Measurements from ENCODE around the gene PTGR3. TPM values are rescaled to one million over a fixed set of nuclear protein-coding genes. Genes with fewer than 3 reads are reported as not detected.
"Not testable (repeated sequence)": the region's sequence is repeated elsewhere in the genome, so short reads cannot be mapped to it uniquely, and the experiment has no call there.

The PTGR3 gene
- total RNA-seq, 6 experiments from 2014 or later, result 9.4 to 30.1 (median 19.8) TPM

DNA sequence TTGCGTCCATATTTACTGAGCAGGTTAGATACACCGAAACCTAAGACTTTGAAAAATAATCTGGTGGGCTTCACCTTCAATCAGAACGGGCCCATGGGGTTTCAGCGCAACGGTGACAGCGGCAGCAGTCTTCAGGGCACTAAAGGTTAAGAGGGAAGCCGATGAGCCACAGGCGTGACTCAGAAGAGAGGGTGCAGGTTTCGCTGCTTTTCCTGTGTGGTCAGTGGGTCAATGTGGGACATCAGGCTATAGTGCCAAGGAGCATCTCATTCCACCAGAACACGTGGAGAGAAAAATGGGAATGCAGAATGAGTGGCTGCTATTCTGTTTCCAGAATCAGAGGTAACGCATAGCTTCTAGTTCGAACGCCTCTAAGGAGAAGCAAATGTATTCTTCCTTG is 8.9 kb downstream of the PTGR3 start:
- WGBS (ENCODE audit: insufficient coverage, low coverage, low lambda C conversion rate, missing lambda C conversion rate), result 91% methylated on average over 13 of the region's 13 CpGs
- no peak for TF ChIP-seq POLR2A (IDR thresholded peaks at IDR 0.05)
- TF ChIP-seq, protein P1, sequence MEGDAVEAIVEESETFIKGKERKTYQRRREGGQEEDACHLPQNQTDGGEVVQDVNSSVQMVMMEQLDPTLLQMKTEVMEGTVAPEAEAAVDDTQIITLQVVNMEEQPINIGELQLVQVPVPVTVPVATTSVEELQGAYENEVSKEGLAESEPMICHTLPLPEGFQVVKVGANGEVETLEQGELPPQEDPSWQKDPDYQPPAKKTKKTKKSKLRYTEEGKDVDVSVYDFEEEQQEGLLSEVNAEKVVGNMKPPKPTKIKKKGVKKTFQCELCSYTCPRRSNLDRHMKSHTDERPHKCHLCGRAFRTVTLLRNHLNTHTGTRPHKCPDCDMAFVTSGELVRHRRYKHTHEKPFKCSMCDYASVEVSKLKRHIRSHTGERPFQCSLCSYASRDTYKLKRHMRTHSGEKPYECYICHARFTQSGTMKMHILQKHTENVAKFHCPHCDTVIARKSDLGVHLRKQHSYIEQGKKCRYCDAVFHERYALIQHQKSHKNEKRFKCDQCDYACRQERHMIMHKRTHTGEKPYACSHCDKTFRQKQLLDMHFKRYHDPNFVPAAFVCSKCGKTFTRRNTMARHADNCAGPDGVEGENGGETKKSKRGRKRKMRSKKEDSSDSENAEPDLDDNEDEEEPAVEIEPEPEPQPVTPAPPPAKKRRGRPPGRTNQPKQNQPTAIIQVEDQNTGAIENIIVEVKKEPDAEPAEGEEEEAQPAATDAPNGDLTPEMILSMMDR (IDR thresholded peaks at IDR 0.05), result no peak
- intact Hi-C loops (cut with DNase I), result no loop called here
- Histone ChIP-seq H3K27me3 (no peaks in the 10 kb centered on the region), H3K4me3 (no peak overlapping the region), H3K36me3 (peaks cover 0 to 8% (median 0%) of the 10 kb centered on the region in 4 donors), H3K4me1 (peaks cover 0 to 6% (median 0%) of the 10 kb centered on the region in 4 donors), H3K27ac (no peak overlapping the region), H3K9me3 (no peaks in the 10 kb centered on the region)
- DNase-seq, result no peak
- no peak for ATAC-seq

DNA sequence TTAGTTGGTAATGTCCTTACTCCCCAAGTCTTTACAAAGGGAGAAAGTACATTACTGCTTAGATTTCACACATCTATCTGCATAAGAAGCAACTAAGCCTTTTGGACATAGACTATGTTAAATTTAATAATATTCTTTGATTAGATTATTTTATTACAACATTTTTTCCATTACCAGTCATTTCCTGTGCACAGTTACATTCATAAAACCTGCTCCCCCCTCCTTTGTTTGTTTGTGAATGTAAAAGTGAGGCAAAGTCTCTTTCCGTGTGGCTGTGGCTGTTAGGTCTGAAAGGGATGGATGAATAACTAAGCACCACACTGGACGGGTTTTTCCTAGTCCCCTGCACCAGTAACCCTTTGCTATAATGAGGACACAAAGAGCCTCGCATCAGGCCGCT is 9.6 kb downstream of the PTGR3 start:
- DNase-seq, result no peak
- Histone ChIP-seq H3K36me3 (peaks cover 0 to 8% (median 0%) of the 10 kb centered on the region in 4 donors), H3K4me1 (peaks cover 0 to 2% (median 0%) of the 10 kb centered on the region in 4 donors), H3K4me3 (no peak overlapping the region), H3K27ac (no peak overlapping the region), H3K27me3 (no peaks in the 10 kb centered on the region), H3K9me3 (no peaks in the 10 kb centered on the region)
- WGBS (ENCODE audit: insufficient coverage, low coverage, low lambda C conversion rate, missing lambda C conversion rate), result 64% methylated on average over 3 of the region's 4 CpGs
- no peak for TF ChIP-seq POLR2A (IDR thresholded peaks at IDR 0.05)
- no peak for ATAC-seq
- intact Hi-C loops (cut with DNase I), result no loop called here

DNA sequence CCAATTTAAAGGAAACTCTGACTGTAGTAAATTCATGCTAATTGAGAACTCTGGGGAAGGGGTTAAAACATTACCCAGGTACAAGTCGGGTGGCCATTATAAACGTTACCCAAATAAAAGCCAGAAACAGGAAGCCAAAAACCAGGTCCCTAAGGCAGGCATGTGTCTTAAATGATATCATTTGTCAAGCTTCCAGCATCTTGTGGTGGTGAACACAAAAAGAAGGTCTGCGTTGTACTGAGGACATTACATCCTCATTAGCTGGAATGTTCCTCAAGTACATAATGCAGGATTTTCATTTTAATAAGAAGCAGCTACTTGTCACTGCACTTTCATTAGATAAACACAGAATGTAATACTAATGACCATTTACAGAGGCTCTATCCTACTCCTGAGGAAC is 10.9 kb downstream of the PTGR3 start:
- 30% methylated on average over 3 of the region's 3 CpGs for WGBS (ENCODE audit: insufficient coverage, low coverage, low lambda C conversion rate, missing lambda C conversion rate)
- ATAC-seq, result no peak
- intact Hi-C loops (cut with DNase I), result no loop called here

DNA sequence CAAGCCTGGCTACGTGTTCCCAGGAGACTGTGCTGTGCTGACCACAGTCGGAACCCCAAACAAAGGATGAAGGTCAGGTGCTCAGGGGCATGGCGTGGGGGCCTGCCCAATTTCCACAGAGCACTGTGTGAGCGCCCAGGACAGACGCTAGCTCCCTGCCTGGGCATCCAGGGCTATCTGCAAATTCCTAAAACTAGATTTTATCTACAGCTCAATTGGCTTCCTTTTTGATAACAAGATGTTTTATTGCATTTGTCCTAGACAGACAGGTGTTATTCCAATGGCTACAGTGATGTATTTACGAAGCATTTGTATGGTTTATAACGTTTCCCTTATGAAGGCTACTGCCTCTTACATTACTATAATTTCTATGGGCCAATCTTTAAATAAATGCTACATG is 16.0 kb downstream of the PTGR3 start:
- Histone ChIP-seq H3K4me1 (no peaks in the 10 kb centered on the region), H3K27me3 (no peaks in the 10 kb centered on the region), H3K4me3 (no peak overlapping the region), H3K36me3 (no peaks in the 10 kb centered on the region), H3K9me3 (no peaks in the 10 kb centered on the region), H3K27ac (no peak overlapping the region)
- ATAC-seq (no peak), DNase-seq (no peak)
- TF ChIP-seq, protein P1 (IDR thresholded peaks at IDR 0.05), result no peak
- TF ChIP-seq POLR2A (IDR thresholded peaks at IDR 0.05), result no peak
- intact Hi-C loops (cut with DNase I), result no loop called here
- WGBS (ENCODE audit: insufficient coverage, low coverage, low lambda C conversion rate, missing lambda C conversion rate), result 78% methylated on average over 2 of the region's 7 CpGs

More for the DNA sequence above, 10.9 kb downstream of the PTGR3 start:
- TF ChIP-seq, protein P1 (IDR thresholded peaks at IDR 0.05), result no peak
- TF ChIP-seq POLR2A (IDR thresholded peaks at IDR 0.05), result no peak
- Histone ChIP-seq H3K4me3 (no peak overlapping the region), H3K27me3 (no peaks in the 10 kb centered on the region), H3K4me1 (no peaks in the 10 kb centered on the region), H3K36me3 (peaks cover 0 to 8% (median 0%) of the 10 kb centered on the region in 4 donors), H3K9me3 (no peaks in the 10 kb centered on the region), H3K27ac (no peak overlapping the region)
- no peak for DNase-seq

DNA sequence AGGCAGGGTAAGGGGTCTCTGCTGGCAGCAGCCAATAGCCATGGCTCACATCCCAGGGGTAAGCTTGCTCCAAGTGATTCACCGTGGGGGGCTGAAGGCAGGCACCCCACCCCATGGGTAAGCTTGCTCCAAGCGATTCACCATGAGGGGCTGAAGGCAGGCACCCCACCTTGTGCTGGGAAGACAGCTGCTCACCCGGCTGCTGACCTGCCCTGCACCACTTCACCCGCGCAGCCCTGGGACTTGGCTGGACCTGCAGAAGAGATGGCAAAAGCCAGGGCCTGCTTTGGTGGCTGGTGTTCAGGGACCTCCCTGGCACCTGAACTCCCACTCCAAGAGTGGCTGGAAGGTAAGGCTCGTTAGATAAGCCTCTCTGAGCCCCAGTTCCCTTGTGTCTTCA is 19.2 kb downstream of the PTGR3 start:
- H3K4me3 ChIP-seq, result no peak overlapping the region
- no peak for TF ChIP-seq POLR2A (IDR thresholded peaks at IDR 0.05)
- TF ChIP-seq, protein P1 (IDR thresholded peaks at IDR 0.05), result no peak
- intact Hi-C loops (cut with DNase I), result no loop called here
- DNase-seq, result no peak
- H3K4me1 ChIP-seq, result no peaks in the 10 kb centered on the region
- H3K27me3 ChIP-seq, result no peaks in the 10 kb centered on the region
- no peaks in the 10 kb centered on the region for H3K36me3 ChIP-seq
- no peaks in the 10 kb centered on the region for H3K9me3 ChIP-seq
- ATAC-seq, result peak in 1 of 4 donors; percentile 19
- H3K27ac ChIP-seq, result no peak overlapping the region
- 89% methylated on average over 3 of the region's 6 CpGs for WGBS (ENCODE audit: insufficient coverage, low coverage, low lambda C conversion rate, missing lambda C conversion rate)

DNA sequence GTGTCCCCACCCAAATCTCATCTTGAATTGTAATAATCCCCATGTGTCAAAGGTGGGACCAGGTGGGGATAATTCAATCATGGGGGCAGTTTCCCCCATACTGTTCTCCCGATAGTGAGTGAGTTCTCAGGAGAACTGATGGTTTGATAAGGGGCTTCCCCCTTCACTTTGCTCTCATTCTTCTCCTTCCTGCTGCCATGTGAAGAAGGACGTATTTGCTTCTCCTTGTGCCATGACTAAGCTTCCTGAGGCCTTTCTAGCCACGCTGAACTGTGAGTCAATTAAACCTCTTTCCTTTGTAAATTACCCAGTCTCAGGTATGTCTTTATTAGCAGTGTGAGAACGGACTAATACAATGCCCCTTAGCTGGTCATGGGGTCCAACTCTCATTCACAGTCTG is 21.2 kb downstream of the PTGR3 start:
- not testable (repeated sequence) for H3K36me3 ChIP-seq, ATAC-seq

More for the DNA sequence above, 21.2 kb downstream of the PTGR3 start:
- H3K4me1 ChIP-seq; H3K4me3 ChIP-seq; H3K27me3 ChIP-seq; H3K27ac ChIP-seq; H3K9me3 ChIP-seq; intact Hi-C loops (cut with DNase I); DNase-seq: not testable (repeated sequence)
- WGBS (ENCODE audit: insufficient coverage, low coverage, low lambda C conversion rate, missing lambda C conversion rate), result 68% methylated on average over 3 of the region's 4 CpGs
